Activated naive CD8-positive, alpha-beta T cell (primary cell): ENCODE data around the gene PARP9.

Experiments
- H3K27ac Mint-ChIP-seq: one replicate; pipeline ENCODE4 v1.8.0; 2021; ENCODE audit warnings: mixed read lengths
- H3K27me3 Mint-ChIP-seq: one replicate; pipeline ENCODE4 v1.8.0; 2021; ENCODE audit warnings: mixed read lengths
- H3K36me3 Mint-ChIP-seq: one replicate; pipeline ENCODE4 v1.8.0; 2021; ENCODE audit warnings: mixed read lengths
- H3K4me1 Mint-ChIP-seq: one replicate; pipeline ENCODE4 v1.8.0; 2021; ENCODE audit warnings: low read depth, mixed read lengths
- H3K4me3 Mint-ChIP-seq: one replicate; pipeline ENCODE4 v1.8.0; 2021; ENCODE audit warnings: mild to moderate bottlenecking, mixed read lengths
- H3K9me3 Mint-ChIP-seq: one replicate; pipeline ENCODE4 v1.8.0; 2021; ENCODE audit warnings: low read depth, mixed read lengths

The PARP9 gene

GRCh38 chr3:122558605-122559004 is 5.5 kb downstream of the PARP9 start:
- Mint-ChIP-seq H3K9me3 (no peaks in the 10 kb centered on the region), H3K4me1 (peaks cover 37% of the 10 kb centered on the region), H3K27me3 (no peaks in the 10 kb centered on the region), H3K36me3 (peaks cover 20% of the 10 kb centered on the region), H3K27ac (no peak overlapping the region), H3K4me3 (no peak overlapping the region)

GRCh38 chr3:122557356-122557755 is 6.7 kb downstream of the PARP9 start:
- peaks cover 30% of the 10 kb centered on the region for H3K4me1 Mint-ChIP-seq
- peaks cover 20% of the 10 kb centered on the region for H3K36me3 Mint-ChIP-seq
- H3K27me3 Mint-ChIP-seq = no peaks in the 10 kb centered on the region
- no peak overlapping the region for H3K27ac Mint-ChIP-seq
- no peak overlapping the region for H3K4me3 Mint-ChIP-seq
- H3K9me3 Mint-ChIP-seq = no peaks in the 10 kb centered on the region

GRCh38 chr3:122555275-122556071 is 8.6 kb downstream of the PARP9 start:
- H3K4me3 Mint-ChIP-seq = no peak overlapping the region
- H3K27ac Mint-ChIP-seq = no peak overlapping the region

GRCh38 chr3:122553171-122553570 is 10.9 kb downstream of the PARP9 start:
- Mint-ChIP-seq H3K4me1 (peaks cover 10% of the 10 kb centered on the region), H3K9me3 (no peaks in the 10 kb centered on the region), H3K4me3 (no peak overlapping the region), H3K36me3 (peaks cover 32% of the 10 kb centered on the region), H3K27me3 (no peaks in the 10 kb centered on the region), H3K27ac (no peak overlapping the region)

More at GRCh38 chr3:122555275-122556071, 8.6 kb downstream of the PARP9 start:
- Mint-ChIP-seq H3K27me3 (no peaks in the 10 kb centered on the region), H3K9me3 (no peaks in the 10 kb centered on the region), H3K36me3 (peaks cover 27% of the 10 kb centered on the region), H3K4me1 (peaks cover 16% of the 10 kb centered on the region)

- peaks cover 4% of the 10 kb centered on the region for H3K4me1 Mint-ChIP-seq
- H3K27me3 Mint-ChIP-seq = no peaks in the 10 kb centered on the region
These were observed 15.5 kb downstream of the PARP9 start for GRCh38 chr3:122548619-122549018.

GRCh38 chr3:122548076-122548475 is 16.0 kb downstream of the PARP9 start:
- Mint-ChIP-seq H3K36me3 (peaks cover 35% of the 10 kb centered on the region), H3K4me3 (no peak overlapping the region), H3K27me3 (no peaks in the 10 kb centered on the region), H3K27ac (no peak overlapping the region), H3K4me1 (peaks cover 1% of the 10 kb centered on the region), H3K9me3 (no peaks in the 10 kb centered on the region)

More at GRCh38 chr3:122548619-122549018, 15.5 kb downstream of the PARP9 start:
- Mint-ChIP-seq H3K9me3 (no peaks in the 10 kb centered on the region), H3K27ac (no peak overlapping the region), H3K36me3 (peaks cover 37% of the 10 kb centered on the region), H3K4me3 (no peak overlapping the region)

GRCh38 chr3:122546151-122546550 is 17.9 kb downstream of the PARP9 start:
- Mint-ChIP-seq H3K27ac (no peak overlapping the region), H3K27me3 (no peaks in the 10 kb centered on the region), H3K36me3 (peaks cover 36% of the 10 kb centered on the region), H3K4me3 (no peak overlapping the region), H3K9me3 (no peaks in the 10 kb centered on the region), H3K4me1 (no peaks in the 10 kb centered on the region)

- peak overlapping the region; percentile 7 for H3K27ac Mint-ChIP-seq
- peaks cover 21% of the 10 kb centered on the region for H3K36me3 Mint-ChIP-seq
- H3K4me3 Mint-ChIP-seq = no peak overlapping the region
- no peaks in the 10 kb centered on the region for H3K27me3 Mint-ChIP-seq
- H3K4me1 Mint-ChIP-seq = peaks cover 24% of the 10 kb centered on the region
- H3K9me3 Mint-ChIP-seq = no peaks in the 10 kb centered on the region
These were observed 25.1 kb downstream of the PARP9 start for GRCh38 chr3:122538956-122539490.

- Mint-ChIP-seq H3K36me3 (peaks cover 31% of the 10 kb centered on the region), H3K27ac (peak overlapping the region; percentile 61), H3K4me1 (peaks cover 47% of the 10 kb centered on the region), H3K4me3 (no peak overlapping the region), H3K9me3 (no peaks in the 10 kb centered on the region), H3K27me3 (no peaks in the 10 kb centered on the region)
These were observed 27.5 kb downstream of the PARP9 start for GRCh38 chr3:122536632-122537001.

GRCh38 chr3:122535964-122536631 is 28.0 kb downstream of the PARP9 start:
- H3K4me3 Mint-ChIP-seq = no peak overlapping the region
- H3K9me3 Mint-ChIP-seq = no peaks in the 10 kb centered on the region
- peaks cover 47% of the 10 kb centered on the region for H3K4me1 Mint-ChIP-seq
- peaks cover 30% of the 10 kb centered on the region for H3K36me3 Mint-ChIP-seq
- H3K27ac Mint-ChIP-seq = peak overlapping the region; percentile 61
- H3K27me3 Mint-ChIP-seq = no peaks in the 10 kb centered on the region

GRCh38 chr3:122533931-122534334 is 30.2 kb downstream of the PARP9 start:
- Mint-ChIP-seq H3K4me3 (no peak overlapping the region), H3K4me1 (peaks cover 38% of the 10 kb centered on the region), H3K27ac (peak overlapping the region; percentile 88), H3K27me3 (no peaks in the 10 kb centered on the region), H3K36me3 (peaks cover 25% of the 10 kb centered on the region), H3K9me3 (no peaks in the 10 kb centered on the region)

- Mint-ChIP-seq H3K4me3 (no peak overlapping the region), H3K9me3 (no peaks in the 10 kb centered on the region), H3K36me3 (peaks cover 25% of the 10 kb centered on the region), H3K27me3 (no peaks in the 10 kb centered on the region), H3K4me1 (peaks cover 33% of the 10 kb centered on the region), H3K27ac (peak overlapping the region; percentile 88)
These were observed 30.6 kb downstream of the PARP9 start for GRCh38 chr3:122533480-122533879.

- Mint-ChIP-seq H3K9me3 (no peaks in the 10 kb centered on the region), H3K4me3 (no peak overlapping the region), H3K27me3 (no peaks in the 10 kb centered on the region)
These were observed 33.9 kb downstream of the PARP9 start for GRCh38 chr3:122530164-122530563.

GRCh38 chr3:122523317-122523716 is 40.8 kb downstream of the PARP9 start:
- H3K36me3 Mint-ChIP-seq = no peaks in the 10 kb centered on the region
- no peaks in the 10 kb centered on the region for H3K27me3 Mint-ChIP-seq
- H3K4me1 Mint-ChIP-seq = no peaks in the 10 kb centered on the region
- H3K4me3 Mint-ChIP-seq = no peak overlapping the region
- no peak overlapping the region for H3K27ac Mint-ChIP-seq
- no peaks in the 10 kb centered on the region for H3K9me3 Mint-ChIP-seq

More at GRCh38 chr3:122530164-122530563, 33.9 kb downstream of the PARP9 start:
- Mint-ChIP-seq H3K36me3 (peaks cover 18% of the 10 kb centered on the region), H3K27ac (peak overlapping the region; percentile 62), H3K4me1 (peaks cover 29% of the 10 kb centered on the region)

GRCh38 chr3:122520861-122521260 is 43.2 kb downstream of the PARP9 start:
- H3K4me1 Mint-ChIP-seq = no peaks in the 10 kb centered on the region

More at GRCh38 chr3:122520861-122521260, 43.2 kb downstream of the PARP9 start:
- Mint-ChIP-seq H3K36me3 (no peaks in the 10 kb centered on the region), H3K9me3 (no peaks in the 10 kb centered on the region), H3K27me3 (no peaks in the 10 kb centered on the region), H3K4me3 (no peak overlapping the region), H3K27ac (no peak overlapping the region)
